NCI-H1417 treated with DMSO at 0.1 percent for 48 hours (cell line): Measurements from ENCODE around the gene ADK.

Experiments
- DNase-seq: peaks from one replicate; lab custom pipeline; 2025; lab: John Stamatoyannopoulos, UW

The ADK gene

DNA sequence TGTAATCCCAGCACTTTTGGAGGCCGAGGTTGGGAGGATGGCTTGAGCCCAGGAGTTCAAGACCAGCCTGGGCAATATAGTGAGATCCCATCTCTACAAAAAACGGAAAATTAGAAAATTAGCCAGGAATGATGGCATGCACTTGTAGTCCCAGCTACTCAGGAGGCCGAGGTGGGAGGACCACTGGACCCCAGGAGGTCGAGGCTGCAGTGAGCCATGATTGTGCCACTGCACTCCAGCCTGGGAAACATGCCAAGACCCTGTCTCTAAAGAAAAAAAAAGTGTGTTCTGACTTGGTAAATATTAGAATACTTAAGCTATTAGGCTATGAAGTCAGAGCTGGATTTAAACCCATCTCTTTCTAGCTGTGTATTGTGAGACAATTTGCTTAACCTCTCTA is 594.4 kb downstream of the ADK start:
- no peak for DNase-seq

GRCh38 chr10:74746813-74747212 is 595.8 kb downstream of the ADK start:
- no peak for DNase-seq

DNA sequence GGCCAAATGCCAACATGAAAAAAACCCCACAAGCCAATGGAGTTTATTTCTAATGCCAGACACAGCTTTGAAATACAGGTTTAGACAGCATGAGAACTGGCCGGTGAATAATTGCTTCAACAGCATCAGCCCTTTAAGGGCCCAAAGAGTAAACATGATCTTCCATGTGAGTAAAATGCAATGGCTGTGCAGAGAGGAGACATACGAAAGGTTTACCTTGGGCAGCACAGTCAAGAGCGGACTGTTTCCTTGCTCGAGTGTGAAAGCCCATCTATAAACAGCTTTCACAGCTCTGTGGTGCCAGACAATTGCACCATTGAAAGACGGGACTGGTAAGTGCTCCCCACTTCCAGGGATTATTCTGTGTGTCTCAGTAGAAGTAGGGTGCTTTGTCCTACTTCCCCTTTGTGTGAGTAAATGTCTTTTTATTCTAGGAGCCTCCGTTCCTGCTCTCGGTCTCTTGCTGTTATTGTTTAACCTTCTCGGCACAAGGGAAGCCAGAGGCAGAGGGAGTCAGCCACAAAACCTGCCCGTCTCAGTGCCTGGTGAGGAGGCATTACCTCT is 597.5 kb downstream of the ADK start:
- DNase-seq, result no peak

GRCh38 chr10:74750848-74751274 is 599.8 kb downstream of the ADK start:
- DNase-seq, result no peak

- no peak for DNase-seq
These were observed 601.5 kb downstream of the ADK start for GRCh38 chr10:74752371-74753040.

- no peak for DNase-seq
These were observed 602.6 kb downstream of the ADK start for GRCh38 chr10:74753442-74754211.

- no peak for DNase-seq
These were observed 603.4 kb downstream of the ADK start for GRCh38 chr10:74754381-74754821.

- DNase-seq, result no peak
These were observed 604.3 kb downstream of the ADK start for GRCh38 chr10:74755273-74755672.
